HepG2 (cell line): ENCODE data around the gene SPSB1. TPM values are rescaled to one million over a fixed set of nuclear protein-coding genes. Genes with fewer than 3 reads are reported as not detected.

ENCODE experiments used
- CEBPG ChIP-seq: IDR thresholded peaks from 2 replicates; pipeline ENCODE4 v1.6.1; 2016
- KAT7 ChIP-seq: IDR thresholded peaks from 2 replicates; pipeline ENCODE4 v1.6.1; 2018; ENCODE audit warnings: borderline replicate concordance, missing compliant biosample characterization
- KIAA2018 ChIP-seq: sonication (generic); formaldehyde crosslinking; IDR thresholded peaks from 2 replicates; pipeline ENCODE4 v1.5.0; 2020; ENCODE audit warnings: mild to moderate bottlenecking, missing genetic modification reagents, borderline replicate concordance
- NAIF1 ChIP-seq: sonication (generic); formaldehyde crosslinking; IDR thresholded peaks from 2 replicates; pipeline ENCODE4 v1.5.0; 2020; ENCODE audit warnings: mild to moderate bottlenecking, missing genetic modification reagents, borderline replicate concordance
- ZNF512B ChIP-seq: sonication (generic); formaldehyde crosslinking; IDR thresholded peaks from 2 replicates; pipeline ENCODE4 v1.5.1; 2020; ENCODE audit warnings: missing genetic modification reagents, mild to moderate bottlenecking, borderline replicate concordance
- ZNF652 ChIP-seq: IDR thresholded peaks from 2 replicates; pipeline ENCODE4 v1.6.1; 2016; ENCODE audit warnings: low read depth, borderline replicate concordance
- ZNF674 ChIP-seq: sonication (generic); formaldehyde crosslinking; IDR thresholded peaks from 2 replicates; pipeline ENCODE4 v1.5.0; 2020; ENCODE audit warnings: low read depth, mild to moderate bottlenecking, missing genetic modification reagents
- polyA plus RNA-seq, 8 experiments: library from polyadenylated mRNA; depleted of rRNA in 3 of 8; stranded (reverse) in 7 of 8; unstranded in 1 of 8; fragments of >200 nt; fragmentation: Illumina TruSeq in 4 of 8; extraction: Trizol in 4 of 8; gene quantifications; 2 replicates each; pipeline versions ENCODE4 v1.2.1 to v1.2.3, GENCODE V29; 2011 to 2016; ENCODE audit warnings: low read depth in 4 of 8, missing spikeins in 1 of 8, mixed read lengths in 1 of 8; ENCODE audit not compliant: insufficient read depth in 1 of 8
- total RNA-seq, 5 experiments: library from RNA; depleted of rRNA; stranded (reverse); fragments of >200 nt; fragmentation: Illumina TruSeq; extraction: Trizol; gene quantifications; 2 replicates each; pipeline ENCODE4 v1.2.3, GENCODE V29; 2016; ENCODE audit warnings: low read depth in 1 of 5
- TF ChIP-seq, protein P1 (sequence below): IDR thresholded peaks from 2 replicates; pipeline ENCODE4 v1.4.0; 2020; ENCODE audit warnings: mild to moderate bottlenecking, missing genetic modification reagents

Gene SPSB1
- total and polyA plus RNA-seq, 2 of the 13 experiments (the other 11 are each of a cell fraction or from before 2014, with no cell fraction given), result 5.0 to 8.0 TPM

GRCh38 chr1:9399510-9400424, 107.1 kb downstream of the SPSB1 start (continued):
- TF ChIP-seq KIAA2018 (CRISPR knock-in tag), result no peak
- TF ChIP-seq KAT7 (CRISPR knock-in tag), result no peak
- TF ChIP-seq CEBPG (CRISPR knock-in tag), result no peak
- TF ChIP-seq ZNF674 (CRISPR knock-in tag), result no peak
- TF ChIP-seq NAIF1 (CRISPR knock-in tag), result no peak
- TF ChIP-seq ZNF652 (CRISPR knock-in tag), result no peak
- TF ChIP-seq ZNF512B, result no peak
- TF ChIP-seq, protein P1, sequence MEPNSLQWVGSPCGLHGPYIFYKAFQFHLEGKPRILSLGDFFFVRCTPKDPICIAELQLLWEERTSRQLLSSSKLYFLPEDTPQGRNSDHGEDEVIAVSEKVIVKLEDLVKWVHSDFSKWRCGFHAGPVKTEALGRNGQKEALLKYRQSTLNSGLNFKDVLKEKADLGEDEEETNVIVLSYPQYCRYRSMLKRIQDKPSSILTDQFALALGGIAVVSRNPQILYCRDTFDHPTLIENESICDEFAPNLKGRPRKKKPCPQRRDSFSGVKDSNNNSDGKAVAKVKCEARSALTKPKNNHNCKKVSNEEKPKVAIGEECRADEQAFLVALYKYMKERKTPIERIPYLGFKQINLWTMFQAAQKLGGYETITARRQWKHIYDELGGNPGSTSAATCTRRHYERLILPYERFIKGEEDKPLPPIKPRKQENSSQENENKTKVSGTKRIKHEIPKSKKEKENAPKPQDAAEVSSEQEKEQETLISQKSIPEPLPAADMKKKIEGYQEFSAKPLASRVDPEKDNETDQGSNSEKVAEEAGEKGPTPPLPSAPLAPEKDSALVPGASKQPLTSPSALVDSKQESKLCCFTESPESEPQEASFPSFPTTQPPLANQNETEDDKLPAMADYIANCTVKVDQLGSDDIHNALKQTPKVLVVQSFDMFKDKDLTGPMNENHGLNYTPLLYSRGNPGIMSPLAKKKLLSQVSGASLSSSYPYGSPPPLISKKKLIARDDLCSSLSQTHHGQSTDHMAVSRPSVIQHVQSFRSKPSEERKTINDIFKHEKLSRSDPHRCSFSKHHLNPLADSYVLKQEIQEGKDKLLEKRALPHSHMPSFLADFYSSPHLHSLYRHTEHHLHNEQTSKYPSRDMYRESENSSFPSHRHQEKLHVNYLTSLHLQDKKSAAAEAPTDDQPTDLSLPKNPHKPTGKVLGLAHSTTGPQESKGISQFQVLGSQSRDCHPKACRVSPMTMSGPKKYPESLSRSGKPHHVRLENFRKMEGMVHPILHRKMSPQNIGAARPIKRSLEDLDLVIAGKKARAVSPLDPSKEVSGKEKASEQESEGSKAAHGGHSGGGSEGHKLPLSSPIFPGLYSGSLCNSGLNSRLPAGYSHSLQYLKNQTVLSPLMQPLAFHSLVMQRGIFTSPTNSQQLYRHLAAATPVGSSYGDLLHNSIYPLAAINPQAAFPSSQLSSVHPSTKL (CRISPR knock-in tag), result peak; percentile 65; the same call in 1 of the 2 replicates
